WTC11 (cell line): ENCODE measurements around the gene BCO2. TPM values are rescaled to one million over a fixed set of nuclear protein-coding genes. Genes with fewer than 3 reads are reported as not detected.

Experiments
- ATAC-seq: fragments of 200-7000 bp; cut with Tn5 transposase; 2 replicates; pipeline ENCODE4 v1.10.0; 2021; ENCODE audit warnings: mild to moderate bottlenecking, moderate library complexity
- CTCF ChIA-PET: fragments of 300-600 bp; sonication (Branson Sonifier 250); formaldehyde crosslinking; loops from one replicate; lab custom pipeline; 2021; ENCODE audit warnings: antibody characterized with exemption; lab: Charles Lee
- POLR2A ChIA-PET: fragments of 350-600 bp; sonication (Branson Sonifier 250); formaldehyde crosslinking; loops from one replicate; lab custom pipeline; 2021; ENCODE audit warnings: antibody characterized with exemption; lab: Charles Lee
- DNase-seq: peaks from one replicate; pipeline ENCODE4 v3.0.0; 2021; ENCODE audit warnings: low spot score
- H3K27ac Mint-ChIP-seq: 2 replicates; pipeline ENCODE4 v1.8.0; 2021; ENCODE audit warnings: mixed read lengths
- H3K27me3 Mint-ChIP-seq: 2 replicates; pipeline ENCODE4 v1.8.0; 2021; ENCODE audit warnings: low read depth, mild to moderate bottlenecking, moderate library complexity, mixed read lengths
- H3K36me3 Mint-ChIP-seq: 2 replicates; pipeline ENCODE4 v1.8.0; 2021; ENCODE audit warnings: mixed read lengths
- H3K4me1 Mint-ChIP-seq: 2 replicates; pipeline ENCODE4 v1.8.0; 2022; ENCODE audit warnings: mixed read lengths
- H3K4me3 Mint-ChIP-seq: 2 replicates; pipeline ENCODE4 v1.8.0; 2021; ENCODE audit warnings: mild to moderate bottlenecking, moderate library complexity, mixed read lengths
- H3K9me3 Mint-ChIP-seq: 2 replicates; pipeline ENCODE4 v1.8.0; 2021; ENCODE audit warnings: mixed read lengths
- CREM ChIP-seq: sonication (generic); formaldehyde crosslinking; IDR thresholded peaks from 2 replicates; pipeline ENCODE4 v1.8.1; 2022; ENCODE audit warnings: mild to moderate bottlenecking, missing genetic modification reagents, moderate library complexity
- CTCF ChIP-seq: fragments of 200-600 bp; IDR thresholded peaks from 2 replicates; pipeline ENCODE4 v1.8.0; 2022; ENCODE audit warnings: antibody characterized with exemption
- ESRRA ChIP-seq: sonication (generic); formaldehyde crosslinking; IDR thresholded peaks from 2 replicates; pipeline ENCODE4 v1.8.1; 2022; ENCODE audit warnings: mild to moderate bottlenecking, missing genetic modification reagents, borderline replicate concordance
- GRHL2 ChIP-seq: fragments of 250-450 bp; sonication (Bioruptor Pico); IDR thresholded peaks from 2 replicates; pipeline ENCODE4 v1.8.0; 2022; ENCODE audit warnings: mild to moderate bottlenecking, moderate library complexity; ENCODE audit not compliant: insufficient replicate concordance, severe bottlenecking
- NR1H2 ChIP-seq: sonication (generic); formaldehyde crosslinking; IDR thresholded peaks from 2 replicates; pipeline ENCODE4 v1.9.0; 2021; ENCODE audit warnings: mild to moderate bottlenecking, moderate library complexity, missing genetic modification reagents
- NR2C2 ChIP-seq: sonication (generic); formaldehyde crosslinking; IDR thresholded peaks from 2 replicates; pipeline ENCODE4 v1.8.0; 2022; ENCODE audit warnings: mild to moderate bottlenecking, missing genetic modification reagents
- NR3C1 ChIP-seq: sonication (generic); formaldehyde crosslinking; conservative IDR thresholded peaks from 2 replicates; pipeline ENCODE4 v1.8.1; 2023; ENCODE audit warnings: low read depth, mild to moderate bottlenecking, missing genetic modification reagents
- SMAD3 ChIP-seq: sonication (generic); formaldehyde crosslinking; IDR thresholded peaks from 2 replicates; pipeline ENCODE4 v1.8.0; 2022; ENCODE audit warnings: missing genetic modification reagents, mild to moderate bottlenecking, borderline replicate concordance
- SMAD4 ChIP-seq: sonication (generic); formaldehyde crosslinking; IDR thresholded peaks from 2 replicates; pipeline ENCODE4 v1.8.0; 2022; ENCODE audit warnings: mild to moderate bottlenecking, missing genetic modification reagents
- SP1 ChIP-seq: sonication (generic); formaldehyde crosslinking; conservative IDR thresholded peaks from 2 replicates; pipeline ENCODE4 v1.8.1; 2022; ENCODE audit warnings: missing genetic modification reagents
- TEAD1 ChIP-seq: sonication (generic); formaldehyde crosslinking; IDR thresholded peaks from 2 replicates; pipeline ENCODE4 v1.8.0; 2022; ENCODE audit warnings: mild to moderate bottlenecking, missing genetic modification reagents
- ZBTB43 ChIP-seq: sonication (generic); formaldehyde crosslinking; IDR thresholded peaks from 2 replicates; pipeline ENCODE4 v1.8.1; 2023; ENCODE audit warnings: mild to moderate bottlenecking, missing genetic modification reagents
- ZNF121 ChIP-seq: sonication (generic); formaldehyde crosslinking; IDR thresholded peaks from 2 replicates; pipeline ENCODE4 v1.8.0; 2023; ENCODE audit warnings: missing genetic modification reagents
- ZNF138 ChIP-seq: sonication (generic); formaldehyde crosslinking; conservative IDR thresholded peaks from 2 replicates; pipeline ENCODE4 v1.8.1; 2022; ENCODE audit warnings: mild to moderate bottlenecking, moderate library complexity, missing genetic modification reagents
- ZNF219 ChIP-seq: sonication (generic); formaldehyde crosslinking; IDR thresholded peaks from 2 replicates; pipeline ENCODE4 v1.8.0; 2023; ENCODE audit warnings: missing genetic modification reagents, mild to moderate bottlenecking, borderline replicate concordance
- ZNF396 ChIP-seq: fragments of 250-450 bp; sonication (Bioruptor Pico); IDR thresholded peaks from 2 replicates; pipeline ENCODE4 v1.8.0; 2021; ENCODE audit warnings: mild to moderate bottlenecking, moderate library complexity, borderline replicate concordance
- ZNF532 ChIP-seq: fragments of 250-450 bp; sonication (Bioruptor Pico); IDR thresholded peaks from 2 replicates; pipeline ENCODE4 v1.9.0; 2021; ENCODE audit warnings: mild to moderate bottlenecking, borderline replicate concordance
- total RNA-seq: library from RNA; stranded (reverse); gene quantifications from 3 replicates; pipeline ENCODE4 v1.2.3, GENCODE V29; 2021
- TF ChIP-seq, protein P1 (sequence below): sonication (generic); formaldehyde crosslinking; IDR thresholded peaks from 2 replicates; pipeline ENCODE4 v1.8.0; 2022; ENCODE audit warnings: mild to moderate bottlenecking, missing genetic modification reagents
- TF ChIP-seq, protein P2 (sequence below): sonication (generic); formaldehyde crosslinking; IDR thresholded peaks from 2 replicates; pipeline ENCODE4 v1.8.0; 2022; ENCODE audit warnings: missing genetic modification reagents

BCO2 gene
- total RNA-seq, 1 experiment from 2014 or later, result 1.0 TPM

GRCh38 chr11:112222303-112222702 is 47.0 kb downstream of the BCO2 start:
- CTCF ChIA-PET, result interaction anchor here (1.3 to 4.1 kb wide), 2 partner anchors 51 to 58 kb away, joined by 3 to 36 read pairs; no protein-coding TSS in a partner anchor

DNA sequence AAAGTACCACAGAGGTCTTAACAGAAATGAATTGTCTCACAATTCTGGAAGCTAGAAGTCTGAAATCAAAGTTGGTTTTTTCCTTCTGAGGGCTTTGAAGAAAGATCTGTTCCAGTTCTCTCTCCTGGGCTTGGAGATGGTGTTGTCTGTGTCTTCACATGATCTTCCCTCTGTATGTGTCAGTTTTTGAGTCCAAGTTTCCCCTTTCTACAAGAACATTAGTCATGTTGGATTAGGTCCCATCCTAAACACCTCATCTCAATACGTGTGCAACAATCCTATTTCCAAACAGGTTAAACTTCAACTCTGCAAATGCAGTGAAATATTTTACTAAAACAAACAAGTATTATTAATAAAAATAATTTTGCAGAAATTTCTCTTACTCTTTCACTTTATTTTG is 47.8 kb downstream of the BCO2 start:
- CTCF ChIA-PET, result interaction anchor here (1.3 to 4.1 kb wide), 2 partner anchors 50 to 58 kb away, joined by 3 to 36 read pairs; no protein-coding TSS in a partner anchor
- Mint-ChIP-seq H3K4me1 (peaks cover 11% of the 10 kb centered on the region), H3K9me3 (no peaks in the 10 kb centered on the region), H3K27ac (no peak overlapping the region), H3K4me3 (no peak overlapping the region), H3K27me3 (peaks cover 30% of the 10 kb centered on the region), H3K36me3 (no peaks in the 10 kb centered on the region)
- no peak for DNase-seq
- POLR2A ChIA-PET, result no interaction called here
- TF ChIP-seq ZBTB43 (no peak), ZNF396 (CRISPR knock-in tag) (no peak), NR1H2 (CRISPR knock-in tag) (no peak), GRHL2 (CRISPR knock-in tag) (no peak), CTCF (no peak), SMAD3 (CRISPR knock-in tag) (no peak), ZNF532 (CRISPR knock-in tag) (no peak), TEAD1 (CRISPR knock-in tag) (no peak), NR3C1 (no peak)
- TF ChIP-seq, protein P1, sequence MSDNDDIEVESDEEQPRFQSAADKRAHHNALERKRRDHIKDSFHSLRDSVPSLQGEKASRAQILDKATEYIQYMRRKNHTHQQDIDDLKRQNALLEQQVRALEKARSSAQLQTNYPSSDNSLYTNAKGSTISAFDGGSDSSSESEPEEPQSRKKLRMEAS (CRISPR knock-in tag), result no peak
- no peak for ATAC-seq

More at GRCh38 chr11:112222303-112222702, 47.0 kb downstream of the BCO2 start:
- ATAC-seq, result no peak
- Mint-ChIP-seq H3K9me3 (no peaks in the 10 kb centered on the region), H3K27ac (no peak overlapping the region), H3K4me3 (no peak overlapping the region), H3K4me1 (peaks cover 6% of the 10 kb centered on the region), H3K36me3 (no peaks in the 10 kb centered on the region), H3K27me3 (peaks cover 30% of the 10 kb centered on the region)
- no peak for DNase-seq
- no peak for TF ChIP-seq SMAD4
- no peak for TF ChIP-seq ZNF121 (CRISPR knock-in tag)
- TF ChIP-seq ZNF138 (CRISPR knock-in tag), result no peak
- TF ChIP-seq, protein P2, sequence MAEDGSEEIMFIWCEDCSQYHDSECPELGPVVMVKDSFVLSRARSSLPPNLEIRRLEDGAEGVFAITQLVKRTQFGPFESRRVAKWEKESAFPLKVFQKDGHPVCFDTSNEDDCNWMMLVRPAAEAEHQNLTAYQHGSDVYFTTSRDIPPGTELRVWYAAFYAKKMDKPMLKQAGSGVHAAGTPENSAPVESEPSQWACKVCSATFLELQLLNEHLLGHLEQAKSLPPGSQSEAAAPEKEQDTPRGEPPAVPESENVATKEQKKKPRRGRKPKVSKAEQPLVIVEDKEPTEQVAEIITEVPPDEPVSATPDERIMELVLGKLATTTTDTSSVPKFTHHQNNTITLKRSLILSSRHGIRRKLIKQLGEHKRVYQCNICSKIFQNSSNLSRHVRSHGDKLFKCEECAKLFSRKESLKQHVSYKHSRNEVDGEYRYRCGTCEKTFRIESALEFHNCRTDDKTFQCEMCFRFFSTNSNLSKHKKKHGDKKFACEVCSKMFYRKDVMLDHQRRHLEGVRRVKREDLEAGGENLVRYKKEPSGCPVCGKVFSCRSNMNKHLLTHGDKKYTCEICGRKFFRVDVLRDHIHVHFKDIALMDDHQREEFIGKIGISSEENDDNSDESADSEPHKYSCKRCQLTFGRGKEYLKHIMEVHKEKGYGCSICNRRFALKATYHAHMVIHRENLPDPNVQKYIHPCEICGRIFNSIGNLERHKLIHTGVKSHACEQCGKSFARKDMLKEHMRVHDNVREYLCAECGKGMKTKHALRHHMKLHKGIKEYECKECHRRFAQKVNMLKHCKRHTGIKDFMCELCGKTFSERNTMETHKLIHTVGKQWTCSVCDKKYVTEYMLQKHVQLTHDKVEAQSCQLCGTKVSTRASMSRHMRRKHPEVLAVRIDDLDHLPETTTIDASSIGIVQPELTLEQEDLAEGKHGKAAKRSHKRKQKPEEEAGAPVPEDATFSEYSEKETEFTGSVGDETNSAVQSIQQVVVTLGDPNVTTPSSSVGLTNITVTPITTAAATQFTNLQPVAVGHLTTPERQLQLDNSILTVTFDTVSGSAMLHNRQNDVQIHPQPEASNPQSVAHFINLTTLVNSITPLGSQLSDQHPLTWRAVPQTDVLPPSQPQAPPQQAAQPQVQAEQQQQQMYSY (CRISPR knock-in tag), result no peak
- TF ChIP-seq ZNF219, result no peak
- TF ChIP-seq CREM (CRISPR knock-in tag), result no peak
- no peak for TF ChIP-seq SP1 (CRISPR knock-in tag)
- TF ChIP-seq ESRRA (CRISPR knock-in tag), result no peak
- no peak for TF ChIP-seq ZBTB43
- no peak for TF ChIP-seq NR2C2
- TF ChIP-seq TEAD1 (CRISPR knock-in tag), result no peak
- POLR2A ChIA-PET, result no interaction called here
